GM21360 (cell line): ENCODE measurements around the gene HORMAD2.

Experiments used
- ATAC-seq: cut with Tn5 transposase; IDR thresholded peaks from one replicate; pipeline ENCODE4 v1.9.1; 2021; ENCODE audit warnings: mild to moderate bottlenecking, moderate library complexity; ENCODE audit not compliant: unreplicated experiment

HORMAD2 gene

GRCh38 chr22:30161051-30161469 lies 80.8 kb downstream of the HORMAD2 start:
- no peak for ATAC-seq

- ATAC-seq: no peak
Measured at GRCh38 chr22:30167296-30167695, 87.0 kb downstream of the HORMAD2 start.

- no peak for ATAC-seq
Measured at GRCh38 chr22:30167734-30168133, 87.5 kb downstream of the HORMAD2 start.

DNA sequence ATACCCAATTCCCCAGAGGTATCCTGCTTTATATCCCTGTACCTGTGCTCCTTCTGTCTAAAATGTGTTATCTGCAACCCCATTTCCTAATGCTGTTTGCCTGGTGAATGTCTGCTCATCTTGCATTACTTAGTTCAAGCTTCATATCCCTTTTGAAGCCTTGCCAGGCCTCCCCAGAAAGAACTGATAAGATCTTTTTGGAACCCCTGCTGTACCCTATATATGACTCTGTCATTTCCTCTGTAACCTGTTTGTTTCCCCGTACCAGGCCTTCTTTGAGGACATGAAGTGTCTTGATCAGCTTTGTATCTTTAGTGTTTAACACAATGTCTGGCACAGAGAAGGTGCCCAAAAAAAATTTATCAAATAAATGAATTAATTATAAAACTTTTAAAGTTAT lies 88.7 kb downstream of the HORMAD2 start:
- ATAC-seq: no peak

GRCh38 chr22:30170129-30170528 lies 89.9 kb downstream of the HORMAD2 start:
- ATAC-seq: no peak

DNA sequence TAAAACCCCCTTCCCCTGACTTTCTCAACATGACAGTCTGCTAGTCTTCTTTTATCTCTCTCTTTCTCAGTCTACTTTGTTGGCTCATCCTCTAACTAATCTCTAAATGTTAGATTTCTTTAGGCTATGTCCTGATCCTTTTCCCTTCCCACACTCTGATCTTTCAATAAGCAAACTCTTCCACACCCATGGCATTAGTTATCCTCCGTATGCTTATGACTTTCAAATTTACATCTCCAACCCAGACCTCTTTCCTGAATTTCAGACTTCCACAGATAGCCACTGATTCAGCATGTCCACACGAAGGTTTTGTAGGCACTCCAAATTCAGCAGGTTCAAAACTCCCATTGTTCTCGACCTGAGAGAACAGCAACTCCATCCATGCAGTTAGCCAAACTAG lies 90.7 kb downstream of the HORMAD2 start:
- no peak for ATAC-seq

- no peak for ATAC-seq
Measured at GRCh38 chr22:30175690-30176288, 95.5 kb downstream of the HORMAD2 start.

GRCh38 chr22:30176431-30176830 lies 96.2 kb downstream of the HORMAD2 start:
- no peak for ATAC-seq

GRCh38 chr22:30178181-30179126 lies 98.2 kb downstream of the HORMAD2 start:
- ATAC-seq: no peak

GRCh38 chr22:30180616-30181015 lies 100.4 kb downstream of the HORMAD2 start:
- no peak for ATAC-seq

DNA sequence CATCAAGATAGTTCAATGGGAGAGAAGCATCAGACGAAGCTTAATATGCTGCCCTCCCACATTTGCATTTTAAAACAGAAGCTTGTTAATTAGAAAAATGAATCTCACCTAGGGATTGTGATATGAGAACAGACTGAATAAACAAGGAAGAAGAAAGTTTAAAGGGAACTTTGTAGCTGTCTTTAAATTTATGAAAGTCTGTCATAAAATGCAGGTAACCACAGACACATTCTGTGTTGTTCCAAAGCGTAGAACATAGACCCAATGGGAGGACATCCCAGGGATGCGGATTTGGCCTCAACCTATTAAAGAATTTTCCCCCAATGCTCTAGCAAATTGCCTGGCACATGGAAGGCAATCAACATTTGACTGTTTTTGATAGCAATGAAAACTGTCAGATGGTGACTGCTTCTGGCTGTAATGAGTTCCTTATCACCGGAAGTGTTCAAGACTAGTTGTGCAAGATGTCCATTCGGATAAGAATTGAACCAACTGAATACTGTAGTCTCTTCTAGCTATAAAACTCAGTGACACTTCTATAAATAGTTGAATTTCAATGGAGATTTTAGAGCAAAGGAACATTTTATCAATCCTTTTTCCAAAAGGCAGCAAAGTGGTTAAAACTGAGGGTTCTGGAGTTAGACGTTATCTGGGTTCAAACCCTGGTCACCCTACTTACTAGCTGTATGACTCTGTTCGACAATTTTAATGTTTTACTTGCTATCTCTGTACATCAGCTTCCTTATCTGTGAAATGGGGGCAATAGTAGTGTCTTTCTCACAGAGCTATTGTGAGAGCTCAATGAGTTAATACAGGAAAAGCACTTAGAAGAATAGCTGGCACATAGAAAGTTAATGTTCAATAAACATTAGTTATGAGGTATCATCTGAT lies 101.4 kb downstream of the HORMAD2 start:
- no peak for ATAC-seq

DNA sequence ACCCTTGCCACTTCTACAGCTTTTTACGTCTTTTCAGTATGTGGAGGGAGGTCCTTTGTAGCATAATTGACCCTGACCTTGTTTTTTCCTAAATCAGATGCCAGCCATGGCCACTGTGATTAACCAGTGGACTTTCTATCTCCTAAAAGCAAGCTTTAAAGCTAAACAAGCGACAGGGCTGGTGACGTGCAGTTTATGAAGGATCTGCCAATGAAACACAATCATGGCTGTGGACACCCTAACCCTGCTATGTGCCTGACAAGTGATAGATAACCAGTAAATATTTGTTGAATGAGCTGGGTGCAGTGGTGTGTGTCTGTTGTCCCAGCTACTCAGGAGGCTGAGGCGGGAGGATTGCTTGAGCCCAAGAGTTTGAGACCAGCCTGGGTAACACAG lies 102.1 kb downstream of the HORMAD2 start:
- ATAC-seq: no peak

GRCh38 chr22:30182815-30183214 lies 102.6 kb downstream of the HORMAD2 start:
- ATAC-seq: no peak

DNA sequence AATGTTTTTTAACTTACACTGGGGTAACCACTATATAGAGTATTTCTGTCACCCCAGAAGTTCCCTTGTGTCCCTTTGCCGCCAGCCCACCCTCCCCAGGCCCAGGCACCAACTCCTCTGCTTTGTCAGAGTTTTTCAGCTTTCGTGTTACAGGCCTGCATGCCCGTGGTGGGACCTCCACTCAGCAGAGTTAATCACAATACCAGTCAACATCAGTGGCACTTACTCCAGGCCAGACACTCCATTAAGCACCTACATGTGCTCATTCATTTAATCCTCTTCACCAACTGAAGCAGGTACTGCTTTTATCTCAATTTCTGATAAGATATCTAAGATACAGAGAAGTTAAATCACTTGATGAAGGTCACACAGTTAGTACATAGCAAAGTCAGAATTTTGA lies 103.0 kb downstream of the HORMAD2 start:
- no peak for ATAC-seq

GRCh38 chr22:30183861-30184278 lies 103.6 kb downstream of the HORMAD2 start:
- ATAC-seq: no peak

GRCh38 chr22:30185129-30185528 lies 104.9 kb downstream of the HORMAD2 start:
- ATAC-seq: no peak

DNA sequence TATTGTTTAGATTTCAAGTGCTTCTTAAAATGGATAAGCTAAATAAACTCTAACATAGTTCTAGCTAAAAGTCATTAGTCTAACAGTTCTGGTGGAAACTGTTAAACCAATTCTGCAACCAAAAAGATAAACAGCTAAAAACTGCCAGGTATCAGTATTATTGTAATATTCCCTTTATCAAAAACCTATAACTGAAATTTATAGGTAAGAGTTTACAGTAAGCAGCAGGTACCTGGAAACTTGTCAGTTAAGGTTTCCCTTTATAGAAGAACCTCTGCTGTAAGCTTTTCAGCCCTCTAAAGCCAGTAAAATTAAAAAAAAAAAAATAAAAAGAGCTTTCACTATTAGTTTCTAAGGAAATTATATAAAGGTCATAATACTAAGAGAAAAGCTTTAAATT lies 105.3 kb downstream of the HORMAD2 start:
- no peak for ATAC-seq

GRCh38 chr22:30186041-30186440 lies 105.8 kb downstream of the HORMAD2 start:
- ATAC-seq: no peak

GRCh38 chr22:30186510-30186909 lies 106.2 kb downstream of the HORMAD2 start:
- no peak for ATAC-seq

- no peak for ATAC-seq
Measured at GRCh38 chr22:30187094-30187493, 106.8 kb downstream of the HORMAD2 start.
